GM10847 (cell line): ENCODE results near the gene DTX3.

Source experiments
- POLR2A ChIP-seq: IDR thresholded peaks from 2 replicates; pipeline ENCODE4 v1.6.1; 2011; ENCODE audit not compliant: insufficient read length; ENCODE audit errors: extremely low read depth

The DTX3 gene

DNA sequence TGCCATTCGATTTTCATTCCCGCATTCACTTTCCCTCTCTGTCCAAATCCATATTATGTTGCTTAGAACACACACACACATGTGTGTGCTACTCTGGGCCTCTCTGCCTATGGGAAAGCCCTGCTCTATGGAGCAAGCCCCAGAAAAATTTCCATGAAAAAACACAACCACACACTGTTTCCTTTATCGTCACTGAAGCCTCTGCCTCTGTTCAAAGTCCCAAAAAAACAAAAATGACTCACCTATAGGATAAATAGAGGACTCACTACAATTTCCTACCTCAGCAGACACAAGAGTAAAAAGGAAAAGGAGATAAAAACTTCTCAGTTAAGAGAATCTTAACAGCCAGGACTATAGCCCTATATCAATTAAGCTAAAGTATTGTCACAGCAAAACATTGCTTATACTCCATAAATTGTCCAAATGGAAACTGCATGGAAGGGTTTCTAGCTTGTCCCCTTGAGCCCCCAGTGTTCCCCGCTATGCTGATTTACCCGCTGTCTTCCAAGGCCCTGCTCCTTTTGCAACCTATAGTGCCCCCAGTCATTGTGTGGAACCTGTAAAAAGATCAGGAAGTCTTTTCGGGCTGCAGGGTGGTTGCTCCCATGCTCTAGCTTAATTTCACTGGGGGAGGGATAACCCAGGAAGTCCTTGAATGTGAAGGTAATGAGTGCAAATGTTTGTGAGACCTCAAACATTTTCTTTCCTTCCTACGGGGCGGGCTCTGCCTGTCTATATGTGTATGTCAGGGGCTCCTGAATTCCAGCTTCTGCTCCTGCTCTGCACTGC, 24.8 kb upstream of the DTX3 start:
- no peak for TF ChIP-seq POLR2A

DNA sequence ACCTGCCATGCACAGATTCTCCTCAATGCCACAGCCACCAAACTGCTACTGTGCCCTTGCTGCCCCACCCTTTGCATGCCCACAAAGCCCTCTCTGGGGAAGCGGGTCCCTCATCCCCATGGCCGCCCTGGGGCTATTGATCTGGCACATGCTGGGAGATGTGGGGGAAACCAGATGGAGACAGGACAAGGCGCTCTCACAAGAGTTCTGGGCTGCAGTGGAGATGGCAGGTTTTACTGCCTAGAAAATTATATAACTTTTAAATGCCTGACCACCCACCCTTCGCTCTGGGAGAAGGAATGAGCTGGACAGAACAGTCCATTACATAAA, 24.2 kb upstream of the DTX3 start:
- no peak for TF ChIP-seq POLR2A

DNA sequence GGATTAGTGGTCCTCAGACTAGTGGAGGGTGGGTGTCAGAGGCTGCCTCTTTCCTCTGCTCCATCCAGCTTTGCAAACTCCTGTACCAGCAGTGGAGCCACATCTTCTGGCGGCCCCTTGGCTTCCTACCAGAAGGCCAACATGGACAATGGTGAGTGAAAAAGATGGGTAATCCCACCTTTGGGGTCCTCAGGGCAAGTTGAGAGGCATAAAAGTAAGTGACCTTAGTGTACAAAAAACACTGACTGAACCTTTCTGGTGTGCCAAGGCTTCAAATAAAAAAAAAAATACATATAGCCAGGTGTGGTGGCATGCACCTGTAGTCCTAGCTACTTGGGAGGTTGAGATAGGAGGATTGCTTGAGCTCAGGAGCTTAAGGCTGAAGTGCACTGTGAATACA, 22.8 kb upstream of the DTX3 start:
- no peak for TF ChIP-seq POLR2A

DNA sequence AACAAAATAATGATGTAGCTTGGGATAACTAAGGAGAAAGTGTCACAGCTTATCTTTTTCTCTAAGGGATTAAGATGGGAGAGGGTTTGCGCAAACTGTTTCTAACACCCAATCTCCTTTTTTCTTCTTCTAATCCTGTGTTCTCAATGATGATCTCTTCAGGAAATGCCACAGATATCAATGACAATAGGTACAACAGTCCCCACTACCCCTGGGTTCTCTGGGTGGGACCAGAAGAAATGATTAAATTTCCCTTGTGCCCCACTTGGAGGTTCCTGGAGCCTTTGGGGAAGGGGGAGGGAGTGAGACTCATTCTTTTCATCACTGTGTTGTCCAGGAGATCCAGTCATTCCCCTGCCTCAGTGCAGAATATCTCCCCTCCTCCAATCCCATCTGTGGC, 22.2 kb upstream of the DTX3 start:
- TF ChIP-seq POLR2A = no peak

DNA sequence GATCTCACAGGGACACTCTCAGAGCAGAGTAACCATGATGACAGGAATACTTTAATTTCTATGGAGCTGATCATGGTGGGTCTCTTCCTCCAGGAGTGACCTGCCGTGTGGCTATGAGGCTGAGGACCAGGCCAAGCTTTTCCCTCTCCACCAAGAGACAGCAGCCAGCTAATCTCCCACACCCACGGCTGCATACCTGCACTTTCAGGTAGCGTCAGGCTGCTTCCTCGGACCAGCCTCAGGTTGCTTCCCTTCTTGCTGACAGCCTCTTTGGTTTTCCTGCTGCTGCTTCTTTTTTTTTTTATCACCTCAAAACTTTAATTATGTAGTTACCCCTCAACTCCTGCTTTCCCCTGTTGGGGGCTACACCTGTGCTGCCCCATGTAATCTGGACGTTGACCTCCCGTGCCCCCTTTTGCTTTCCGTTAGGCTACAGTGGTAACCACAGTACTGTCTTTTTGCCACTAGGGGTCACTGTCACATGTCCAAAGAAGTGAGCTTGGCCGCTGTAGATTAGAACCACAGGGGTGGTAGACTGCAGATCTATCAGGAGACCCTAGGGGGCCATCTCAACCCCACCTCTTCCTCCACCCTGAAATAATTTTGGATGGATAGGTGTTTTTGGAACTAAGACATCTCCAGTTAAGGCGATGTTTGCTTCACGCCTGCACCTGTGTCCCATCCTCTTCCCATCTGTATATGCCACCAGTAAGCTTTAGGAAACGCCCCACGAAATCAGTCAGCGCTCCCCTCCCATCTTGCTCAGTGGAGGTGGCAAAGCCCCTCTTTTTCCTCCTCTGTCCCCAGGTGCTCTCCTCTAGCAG, 21.4 kb upstream of the DTX3 start:
- no peak for TF ChIP-seq POLR2A

DNA sequence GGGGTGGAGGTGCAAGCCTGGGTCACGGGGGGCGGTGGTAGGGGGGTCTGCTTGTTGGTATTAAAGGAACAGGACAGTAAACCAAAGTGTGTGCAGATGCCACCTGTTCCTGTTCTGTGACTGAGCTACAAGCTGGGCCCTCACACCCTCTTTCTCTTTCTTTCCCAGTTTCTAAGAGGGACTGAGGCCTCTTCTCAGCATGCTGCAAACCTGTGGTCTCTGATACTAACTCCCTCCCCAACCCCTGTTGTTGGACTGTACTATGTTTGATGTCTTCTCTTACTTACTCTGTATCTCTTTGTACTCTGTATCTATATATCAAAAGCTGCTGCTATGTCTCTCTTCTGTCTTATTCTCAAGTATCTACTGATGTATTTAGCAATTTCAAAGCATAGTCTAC, 20.6 kb upstream of the DTX3 start:
- no peak for TF ChIP-seq POLR2A

DNA sequence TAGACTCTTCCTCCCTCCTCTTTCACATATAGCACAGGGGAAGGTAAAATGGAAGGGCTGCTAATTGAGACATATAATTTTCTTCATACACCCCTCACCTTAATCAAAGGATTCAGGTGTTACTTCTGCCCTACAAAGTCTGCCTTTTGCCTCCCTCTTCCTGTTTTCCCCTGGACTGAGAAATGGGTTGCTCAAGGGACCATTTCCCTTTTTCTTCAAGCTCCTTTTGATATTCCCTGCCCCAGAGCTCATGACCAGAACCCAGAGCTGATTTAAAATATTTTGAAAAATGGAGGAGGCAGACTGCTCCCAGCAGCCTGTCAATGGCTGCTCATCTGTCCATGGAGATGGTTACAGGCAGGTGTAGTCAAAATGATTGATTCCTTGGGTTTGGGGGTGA, 19.9 kb upstream of the DTX3 start:
- TF ChIP-seq POLR2A = no peak

DNA sequence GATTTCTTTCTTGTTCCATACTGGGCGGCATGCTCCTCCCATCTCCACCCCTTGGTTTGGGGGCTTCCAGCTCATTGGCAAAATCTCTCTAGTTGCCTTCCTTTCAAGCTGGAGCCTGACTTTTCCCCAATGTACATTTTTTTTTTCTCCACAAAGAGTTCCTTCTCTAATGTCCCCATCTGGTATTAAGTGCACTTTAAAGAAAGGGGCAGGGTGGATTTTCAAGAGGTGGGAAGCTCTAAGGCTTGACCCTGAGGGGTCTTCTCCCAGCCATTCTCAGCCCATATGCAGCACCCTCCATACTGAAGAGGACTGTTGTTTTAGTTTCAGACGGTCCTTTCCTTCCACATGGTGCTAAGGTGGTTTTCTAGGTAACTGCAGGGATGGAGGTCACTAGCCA, 19.5 kb upstream of the DTX3 start:
- TF ChIP-seq POLR2A = no peak

DNA sequence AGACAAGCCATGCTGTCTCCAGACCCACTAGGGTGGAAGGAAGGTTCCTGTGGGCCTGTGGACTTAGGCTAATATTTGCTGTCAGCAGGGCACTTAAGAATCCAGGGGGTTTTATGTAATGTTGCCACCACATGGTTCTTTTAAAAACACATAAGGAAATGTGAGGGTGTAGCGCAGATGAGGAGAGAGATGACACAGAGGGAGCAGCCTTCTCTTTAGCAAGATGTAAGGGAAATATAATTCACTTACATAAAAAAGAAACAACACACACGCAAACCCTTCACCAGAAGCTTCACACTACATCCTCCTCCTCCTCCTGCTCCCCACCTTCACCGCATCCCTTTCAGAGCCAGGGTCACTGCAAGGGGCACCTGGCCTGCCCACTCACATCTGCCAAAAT, 18.5 kb upstream of the DTX3 start:
- no peak for TF ChIP-seq POLR2A

DNA sequence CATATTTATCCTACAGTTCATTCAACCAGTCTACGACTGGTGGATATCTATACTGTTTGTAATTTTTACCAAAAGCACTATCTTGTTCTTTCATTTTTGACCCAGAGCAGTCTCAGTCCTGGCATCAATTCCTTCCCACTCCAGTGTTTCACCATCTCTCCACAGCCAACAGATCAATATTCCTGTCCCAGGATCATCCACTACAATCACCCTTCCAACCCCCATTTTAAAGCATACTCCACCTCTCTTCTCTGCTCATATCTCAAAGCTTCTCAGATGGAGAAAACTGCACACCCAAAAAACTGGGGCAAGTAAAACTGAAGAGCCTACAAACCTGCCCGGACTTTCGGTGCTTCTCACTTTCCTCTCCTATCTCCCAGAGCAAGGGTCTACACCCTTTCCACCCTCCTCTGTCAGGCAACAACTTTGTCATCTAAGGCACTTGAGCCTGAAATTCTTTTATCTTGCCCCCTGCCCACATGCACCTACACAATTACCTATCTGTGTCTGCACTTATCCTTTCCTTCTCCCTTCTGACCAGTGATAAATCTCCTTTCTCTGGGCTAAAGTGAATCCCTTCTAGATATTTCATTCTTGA, 17.7 kb upstream of the DTX3 start:
- TF ChIP-seq POLR2A = no peak

DNA sequence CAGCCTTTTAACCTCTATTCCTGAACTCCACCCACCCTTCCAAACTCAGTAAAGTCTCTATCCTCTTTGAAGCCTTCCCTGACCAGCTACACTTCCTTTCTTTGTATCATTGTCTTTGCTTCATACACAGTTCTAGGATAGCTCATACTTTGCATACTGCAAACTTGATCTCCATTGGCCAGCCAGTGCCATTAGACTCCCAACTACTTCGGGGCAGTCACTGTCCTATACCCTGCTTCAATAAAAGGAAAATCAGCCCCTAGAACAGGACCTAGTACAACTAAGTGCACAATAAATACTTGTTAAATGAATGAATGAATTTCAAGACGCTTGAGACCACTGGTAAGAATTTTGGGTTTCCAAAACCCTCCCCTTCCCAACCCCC, 14.2 kb upstream of the DTX3 start:
- no peak for TF ChIP-seq POLR2A

DNA sequence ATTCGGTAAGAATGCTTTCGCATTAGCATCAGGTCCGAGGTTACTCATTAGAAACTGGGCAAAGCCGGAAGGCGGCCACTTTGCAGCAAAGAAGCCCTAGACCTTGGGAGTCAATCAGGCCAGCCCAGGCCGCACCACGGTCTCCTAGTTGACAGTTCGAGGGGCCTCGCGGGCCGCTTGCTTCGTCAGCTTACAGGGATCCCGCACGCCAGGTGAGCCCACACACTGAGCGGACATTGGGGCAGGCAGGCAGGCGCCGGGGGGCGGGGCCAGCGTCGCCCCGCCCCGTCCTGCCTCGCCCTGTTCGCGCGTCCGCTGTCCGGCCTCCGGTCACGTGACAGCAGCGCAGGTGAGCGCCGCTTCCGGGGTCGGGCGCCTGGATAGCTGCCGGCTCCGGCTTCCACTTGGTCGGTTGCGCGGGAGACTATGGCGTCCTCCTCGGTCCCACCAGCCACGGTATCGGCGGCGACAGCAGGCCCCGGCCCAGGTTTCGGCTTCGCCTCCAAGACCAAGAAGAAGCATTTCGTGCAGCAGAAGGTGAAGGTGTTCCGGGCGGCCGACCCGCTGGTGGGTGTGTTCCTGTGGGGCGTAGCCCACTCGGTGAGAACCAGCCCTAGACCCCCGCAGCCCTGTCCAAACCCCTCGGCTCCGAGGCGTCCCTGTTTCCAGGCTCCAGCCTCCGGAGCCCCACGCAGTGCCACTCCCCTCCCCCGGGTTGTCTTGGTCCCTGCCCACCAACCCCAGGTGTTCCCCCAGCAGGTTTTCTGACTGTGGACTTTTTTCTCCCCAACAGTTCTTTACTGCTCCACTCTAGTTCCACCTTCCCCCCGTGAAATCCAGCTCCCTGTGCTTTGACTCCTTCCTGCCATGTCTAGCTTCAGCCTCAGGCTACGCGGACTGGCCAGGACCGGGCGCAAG, 13.5 kb upstream of the DTX3 start, which contains the start of gene PIP4K2C:
Gene PIP4K2C, plus strand, starts transcription at position 329 of the 918 bp plus-strand sequence. Its CDS starts 98 bp downstream, at position 427.
- TF ChIP-seq POLR2A = peak; percentile 80

DNA sequence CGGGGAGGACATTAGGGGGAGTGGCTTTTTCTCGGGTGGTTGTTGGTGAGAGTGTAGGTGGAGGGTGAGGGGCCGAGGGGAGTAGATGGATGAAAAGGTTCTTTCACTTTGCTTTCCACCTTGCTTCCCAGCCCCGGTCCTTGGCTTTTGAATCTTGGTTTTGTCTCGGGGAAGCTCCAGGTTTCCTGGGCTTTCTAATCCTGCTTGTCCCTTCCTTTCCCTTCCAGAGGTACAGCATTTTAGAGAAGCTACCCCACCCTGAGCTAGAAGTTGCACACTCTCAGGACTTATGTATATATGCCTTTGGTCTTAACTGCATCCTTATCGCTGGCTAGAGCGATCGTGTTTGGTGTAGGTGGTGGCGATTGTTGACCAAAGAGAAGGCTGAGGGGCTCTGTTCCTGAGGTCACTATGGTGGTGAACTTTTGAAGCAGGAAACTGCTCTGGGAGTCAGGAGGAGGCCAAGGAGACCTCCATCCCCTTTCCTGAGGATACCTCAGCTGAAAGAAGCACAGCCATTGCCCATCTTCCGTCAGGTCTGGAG, 12.8 kb upstream of the DTX3 start:
- TF ChIP-seq POLR2A = no peak

DNA sequence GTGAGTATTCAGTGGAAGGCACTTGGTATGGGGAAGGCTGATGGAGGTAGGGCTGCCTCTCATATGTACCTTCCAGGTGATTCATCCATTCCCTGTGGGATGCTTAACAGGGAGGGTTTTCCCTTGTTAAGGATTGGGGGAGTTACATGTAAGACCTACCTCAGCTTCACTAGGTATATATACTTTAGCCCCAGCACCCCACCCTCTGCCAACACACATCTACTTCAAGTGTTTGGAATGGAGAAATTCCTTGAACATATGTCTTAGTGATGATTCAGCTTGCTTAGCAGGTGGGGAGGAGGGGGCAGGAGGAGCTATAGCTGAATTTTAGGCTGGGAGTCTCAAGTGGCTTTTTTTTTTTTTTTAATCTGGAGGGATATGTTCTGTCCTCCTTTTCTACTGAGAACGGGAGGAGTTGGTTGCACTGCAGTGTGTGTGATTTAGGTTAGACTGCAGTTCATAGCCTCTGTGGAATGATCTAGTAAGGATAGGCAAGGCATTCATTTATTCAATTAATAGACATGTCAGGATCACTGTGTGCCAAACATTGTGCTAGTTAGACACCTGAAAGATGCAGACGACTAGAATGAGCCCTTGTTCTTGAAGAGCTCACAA, 12.0 kb upstream of the DTX3 start:
- no peak for TF ChIP-seq POLR2A
